Left lung (tissue), 10 donors: ENCODE results near the gene RREB1. TPM values are rescaled to one million over a fixed set of nuclear protein-coding genes. Genes with fewer than 3 reads are reported as not detected.
"Not testable (repeated sequence)": the region's sequence is repeated elsewhere in the genome, so short reads cannot be mapped to it uniquely, and the experiment has no call there.

Source experiments
- ATAC-seq: fragments of 200-7000 bp; cut with Tn5 transposase; one replicate; pipeline ENCODE4 v1.9.1; 2020; ENCODE audit warnings: moderate library complexity
- DNase-seq, 4 donors: peaks; one replicate each; pipeline ENCODE4 v3.0.0-alpha.2; 2013 to 2020
- H3K27ac ChIP-seq, 2 donors: fragments of 200-600 bp; sonication (generic) in 1 of 2; one replicate each; pipeline versions ENCODE4 v1.5.0 to v1.8.0; 2020 to 2021
- H3K27me3 ChIP-seq, 2 donors: fragments of 200-600 bp; sonication (generic) in 1 of 2; one replicate each; pipeline versions ENCODE4 v1.5.0 to v1.8.0; 2020 to 2021
- H3K36me3 ChIP-seq, 2 donors: fragments of 200-600 bp; sonication (generic) in 1 of 2; one replicate each; pipeline versions ENCODE4 v1.5.0 to v1.8.0; 2020 to 2021
- H3K4me1 ChIP-seq, 2 donors: fragments of 200-600 bp; one replicate each; pipeline ENCODE4 v1.8.0; 2021
- H3K4me3 ChIP-seq, 2 donors: fragments of 200-600 bp; sonication (generic) in 1 of 2; one replicate each; pipeline versions ENCODE4 v1.5.0 to v1.8.0; 2020 to 2021; ENCODE audit warnings: mild to moderate bottlenecking in 1 of 2
- H3K9me3 ChIP-seq, 2 donors: fragments of 200-600 bp; sonication (generic) in 1 of 2; one replicate each; pipeline versions ENCODE4 v1.5.0 to v1.8.0; 2020 to 2021
- intact Hi-C, 2 donors: fragments of 100-400 bp; cut with DNase I; formaldehyde crosslinking; loops; one replicate each; pipeline versions ENCODE4 v1.11.2 to v1.14.2; 2022
- polyA plus RNA-seq, 6 donors: library from polyadenylated mRNA; unstranded; fragments of 120-200 nt; gene quantifications; one replicate each; pipeline ENCODE4 v1.2.1, GENCODE V29; 2013; ENCODE audit not compliant: insufficient read length in 6 of 6
- total RNA-seq, 2 donors: library from RNA; stranded (reverse); fragmentation: NEBNext Ultra II Directional; extraction: Animal tissue kit (Norgen Biotek cat#: 25700); gene quantifications; one replicate each; pipeline ENCODE4 v1.2.1, GENCODE V29; 2021
- TF ChIP-seq, protein P1 (sequence below), 2 donors: fragments of 200-600 bp; sonication (generic) in 1 of 2; IDR thresholded peaks; one replicate each; pipeline versions ENCODE4 v1.5.0 to v1.8.0; 2021; ENCODE audit warnings: antibody characterized with exemption in 2 of 2
- donor health status: DM: no; HTN: yes; CAD: no.
- donor health status: DM: no; HTN: no; CAD: no.

The RREB1 gene
- total and polyA plus RNA-seq, 8 donors, result 24.1 to 54.0 (median 27.6) TPM

DNA sequence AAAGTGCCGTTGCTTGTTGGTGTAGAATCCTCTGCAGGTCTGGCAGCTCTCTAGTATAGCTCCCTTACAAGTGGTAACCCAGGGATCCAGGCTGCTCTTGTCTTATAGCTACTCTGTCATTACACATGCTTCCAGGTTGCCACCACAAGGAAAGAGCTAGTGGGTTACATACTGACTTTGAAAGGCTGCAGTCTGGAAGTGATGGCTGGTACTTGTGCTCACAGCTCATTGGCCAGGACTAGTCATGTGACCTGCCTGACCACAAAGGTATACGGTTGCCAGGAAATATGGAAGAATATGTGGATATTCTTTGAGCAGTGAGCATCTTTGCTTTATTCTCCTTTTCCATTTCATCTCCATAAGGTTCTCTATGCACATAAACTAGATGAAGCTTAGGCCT lies 46.0 kb downstream of the RREB1 start:
- intact Hi-C loops, result no loop called here
- ATAC-seq (no peak), DNase-seq (no peak)
- Histone ChIP-seq H3K4me3 (no peak overlapping the region), H3K27ac (peak overlapping the region; percentile 72), H3K36me3 (no peaks in the 10 kb centered on the region), H3K27me3 (no peaks in the 10 kb centered on the region), H3K4me1 (peaks cover 53 to 81% of the 10 kb centered on the region in 2 donors), H3K9me3 (no peaks in the 10 kb centered on the region)
- TF ChIP-seq, protein P1, sequence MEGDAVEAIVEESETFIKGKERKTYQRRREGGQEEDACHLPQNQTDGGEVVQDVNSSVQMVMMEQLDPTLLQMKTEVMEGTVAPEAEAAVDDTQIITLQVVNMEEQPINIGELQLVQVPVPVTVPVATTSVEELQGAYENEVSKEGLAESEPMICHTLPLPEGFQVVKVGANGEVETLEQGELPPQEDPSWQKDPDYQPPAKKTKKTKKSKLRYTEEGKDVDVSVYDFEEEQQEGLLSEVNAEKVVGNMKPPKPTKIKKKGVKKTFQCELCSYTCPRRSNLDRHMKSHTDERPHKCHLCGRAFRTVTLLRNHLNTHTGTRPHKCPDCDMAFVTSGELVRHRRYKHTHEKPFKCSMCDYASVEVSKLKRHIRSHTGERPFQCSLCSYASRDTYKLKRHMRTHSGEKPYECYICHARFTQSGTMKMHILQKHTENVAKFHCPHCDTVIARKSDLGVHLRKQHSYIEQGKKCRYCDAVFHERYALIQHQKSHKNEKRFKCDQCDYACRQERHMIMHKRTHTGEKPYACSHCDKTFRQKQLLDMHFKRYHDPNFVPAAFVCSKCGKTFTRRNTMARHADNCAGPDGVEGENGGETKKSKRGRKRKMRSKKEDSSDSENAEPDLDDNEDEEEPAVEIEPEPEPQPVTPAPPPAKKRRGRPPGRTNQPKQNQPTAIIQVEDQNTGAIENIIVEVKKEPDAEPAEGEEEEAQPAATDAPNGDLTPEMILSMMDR (IDR thresholded peaks at IDR 0.05), result no peak

DNA sequence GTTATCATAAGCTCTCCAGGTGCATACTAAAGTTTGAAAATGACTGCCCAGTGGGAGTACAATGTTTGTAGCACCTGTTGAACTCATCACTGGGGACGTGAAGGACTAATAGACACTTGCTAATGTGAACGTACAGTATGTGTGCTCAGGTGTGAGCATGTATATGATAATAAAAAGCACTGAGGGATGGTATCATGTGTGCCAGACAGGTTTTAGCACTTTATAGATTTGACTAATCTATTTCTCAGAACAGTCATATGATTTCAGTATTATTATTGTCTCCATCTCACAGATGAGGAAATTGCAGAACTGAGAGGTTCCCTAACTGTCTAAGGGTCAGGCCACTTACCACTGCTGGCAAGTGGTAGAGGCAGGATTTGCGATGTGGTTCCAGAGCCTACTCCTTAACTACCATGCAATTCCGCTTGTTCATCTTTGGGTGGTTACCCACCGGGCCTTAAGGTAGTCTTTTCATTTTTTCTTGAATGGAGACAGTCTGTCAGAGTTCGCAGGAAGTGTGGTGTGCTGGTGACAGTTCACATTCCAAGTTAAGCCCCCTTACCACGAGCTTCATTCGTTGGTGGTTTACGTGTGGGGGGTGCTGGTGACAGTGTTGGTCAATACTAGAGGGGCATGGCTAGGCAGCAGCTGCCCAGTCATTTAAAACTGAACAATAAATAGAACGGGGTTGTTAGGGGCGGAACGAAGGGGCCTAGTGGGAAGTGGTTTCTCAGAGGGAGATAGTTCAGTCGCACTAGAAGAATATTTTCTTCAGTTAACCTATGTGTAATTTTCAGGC lies 46.8 kb downstream of the RREB1 start:
- Histone ChIP-seq H3K4me1 (peaks cover 53 to 78% of the 10 kb centered on the region in 2 donors), H3K9me3 (no peaks in the 10 kb centered on the region), H3K4me3 (no peak overlapping the region), H3K27ac (peak overlapping the region; percentile 72), H3K36me3 (no peaks in the 10 kb centered on the region), H3K27me3 (no peaks in the 10 kb centered on the region)
- DNase-seq (no peak), ATAC-seq (no peak)
- TF ChIP-seq, protein P1 (IDR thresholded peaks at IDR 0.05), result no peak
- intact Hi-C loops, result no loop called here

DNA sequence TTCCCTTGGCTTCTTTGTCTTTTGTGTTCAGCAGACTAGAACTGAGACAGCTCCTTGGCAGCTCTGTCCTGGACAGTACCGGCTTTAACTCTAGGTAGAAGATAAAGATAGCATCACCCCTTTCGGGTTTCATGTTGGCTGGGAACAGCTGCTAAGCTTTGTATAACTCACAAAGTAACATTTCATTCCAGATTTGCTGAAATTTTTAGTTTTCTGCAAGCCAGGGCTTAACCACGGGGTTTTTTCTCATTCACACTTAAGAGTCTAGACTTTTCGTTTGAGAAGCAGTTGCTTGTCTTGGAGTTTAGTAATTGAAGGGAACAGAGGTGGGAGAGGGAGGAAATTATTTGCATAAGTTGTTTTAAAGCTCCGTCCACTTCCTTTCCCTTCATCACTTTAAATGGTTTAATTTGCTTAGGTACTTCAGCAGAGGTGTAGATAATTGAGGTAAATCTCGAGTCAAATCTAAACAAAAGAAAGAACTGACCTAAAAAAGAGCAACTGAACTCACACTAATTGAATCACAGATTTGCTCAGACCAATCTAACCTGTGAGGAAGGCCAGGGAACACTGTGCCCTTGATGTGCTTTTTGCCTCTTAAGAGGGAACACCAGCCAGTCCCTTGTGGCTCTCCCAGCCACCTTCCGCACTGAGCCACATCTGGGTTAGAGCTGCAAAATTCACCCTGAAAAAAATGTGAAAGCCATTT lies 48.3 kb downstream of the RREB1 start:
- intact Hi-C loops, result no loop called here
- peak; percentile 31 for ATAC-seq
- H3K27ac ChIP-seq, result peak overlapping the region; percentile 72

DNA sequence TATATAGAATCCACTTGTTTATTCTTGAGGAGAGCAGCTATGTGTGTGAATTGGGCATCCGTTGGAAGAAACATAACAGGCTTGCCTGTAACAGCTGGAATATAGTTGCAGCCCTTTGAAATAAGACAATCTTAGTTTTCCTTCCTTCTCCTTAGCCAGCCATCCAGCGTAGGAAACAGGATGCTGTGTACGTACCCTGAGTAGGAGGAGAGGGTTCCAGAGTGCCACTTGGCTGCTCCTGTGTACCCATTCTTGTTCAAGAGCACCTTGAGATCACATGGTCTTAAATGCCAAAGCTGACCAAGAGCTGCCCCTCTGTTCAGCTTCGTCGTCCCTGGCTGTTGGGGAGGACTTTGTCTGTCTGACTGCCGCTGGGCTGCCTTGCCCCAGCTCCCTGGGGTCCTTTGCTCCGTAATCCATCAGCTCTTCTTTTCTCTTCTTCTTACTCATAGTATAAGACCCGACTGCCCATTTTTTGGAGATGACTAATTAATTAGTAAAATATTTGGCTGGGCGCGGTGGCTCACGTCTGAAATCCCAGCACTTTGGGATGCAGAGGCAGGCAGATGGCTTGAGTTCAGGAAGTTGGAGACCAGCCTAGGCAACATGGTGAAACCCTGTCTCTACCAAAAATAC lies 49.0 kb downstream of the RREB1 start:
- TF ChIP-seq, protein P1 (IDR thresholded peaks at IDR 0.05), result no peak
- Histone ChIP-seq H3K36me3 (no peaks in the 10 kb centered on the region), H3K4me3 (no peak overlapping the region), H3K4me1 (peaks cover 46 to 82% of the 10 kb centered on the region in 2 donors), H3K9me3 (no peaks in the 10 kb centered on the region), H3K27ac (peak overlapping the region; percentile 72), H3K27me3 (no peaks in the 10 kb centered on the region)
- peak; percentile 81 for ATAC-seq
- intact Hi-C loops, result no loop called here
- peak in 1 of 4 donors; percentile 72 for DNase-seq

More for the DNA sequence above, 48.3 kb downstream of the RREB1 start:
- H3K9me3 ChIP-seq, result no peaks in the 10 kb centered on the region
- DNase-seq, result no peak
- TF ChIP-seq, protein P1 (IDR thresholded peaks at IDR 0.05), result no peak
- H3K36me3 ChIP-seq, result no peaks in the 10 kb centered on the region
- no peak overlapping the region for H3K4me3 ChIP-seq
- peaks cover 53 to 82% of the 10 kb centered on the region in 2 donors for H3K4me1 ChIP-seq
- H3K27me3 ChIP-seq, result no peaks in the 10 kb centered on the region

DNA sequence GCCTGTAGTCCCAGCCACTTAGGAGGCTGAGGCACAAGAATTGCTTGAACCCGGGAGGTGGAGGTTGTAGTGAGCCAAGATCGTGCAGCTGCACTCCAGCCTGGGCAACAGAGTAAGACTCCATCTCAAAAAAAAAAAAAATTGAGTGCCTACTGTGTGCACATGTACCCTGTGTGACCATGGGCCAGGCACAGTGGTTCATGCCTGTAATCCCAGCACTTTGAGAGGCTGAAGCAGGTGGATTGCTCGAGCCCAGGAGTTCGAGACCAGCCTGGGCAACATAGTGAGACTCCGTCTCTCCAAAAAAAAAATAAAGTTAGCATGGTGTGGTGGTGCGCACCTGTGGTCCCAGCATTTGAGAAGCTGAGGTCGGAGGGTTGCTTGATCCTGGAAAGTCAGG lies 49.5 kb downstream of the RREB1 start:
- peaks cover 41 to 82% of the 10 kb centered on the region in 2 donors for H3K4me1 ChIP-seq
- not testable (repeated sequence) for ATAC-seq, H3K4me3 ChIP-seq

More for the DNA sequence above, 49.5 kb downstream of the RREB1 start:
- H3K36me3 ChIP-seq, H3K27me3 ChIP-seq, H3K9me3 ChIP-seq, DNase-seq, intact Hi-C loops: not testable (repeated sequence)
- H3K27ac ChIP-seq, result peak overlapping the region; percentile 72
